Body of pancreas (tissue), 4 donors: ENCODE measurements around the gene RNGTT. TPM values are rescaled to one million over a fixed set of nuclear protein-coding genes. Genes with fewer than 3 reads are reported as not detected.

Experiments used
- ATAC-seq: fragments of 150-250 bp; one replicate; pipeline ENCODE4 v1.9.1; 2016
- DNase-seq, 4 donors: peaks; one replicate each; pipeline ENCODE4 v3.0.0-alpha.2; 2019
- H3K27ac ChIP-seq, 4 donors: fragments of 200-600 bp; sonication (generic); 1 replicate in 3 of 4; 2 replicates in 1 of 4; pipeline versions ENCODE4 v1.5.1 to v1.6.1; 2016 to 2019; ENCODE audit warnings: mild to moderate bottlenecking in 1 of 4, mixed read lengths in 1 of 4, moderate library complexity in 1 of 4
- H3K27me3 ChIP-seq, 2 donors: fragments of 200-600 bp; sonication (generic); one replicate each; pipeline ENCODE4 v1.6.0; 2016; ENCODE audit warnings: mild to moderate bottlenecking in 1 of 2
- H3K36me3 ChIP-seq, 2 donors: fragments of 200-600 bp; sonication (generic); replicated peaks in 1 of 2; 2 replicates each; pipeline ENCODE4 v1.5.1; 2016; ENCODE audit warnings: low read depth in 2 of 2; ENCODE audit not compliant: insufficient read depth in 1 of 2
- H3K4me1 ChIP-seq: fragments of 200-600 bp; sonication (generic); one replicate; pipeline ENCODE4 v1.6.0; 2016
- H3K4me3 ChIP-seq, 2 donors: fragments of 200-600 bp; sonication (generic); 1 replicate in 1 of 2; 2 replicates in 1 of 2; pipeline ENCODE4 v1.5.1; 2016 to 2019
- H3K9me3 ChIP-seq, 3 donors: fragments of 200-600 bp; sonication (generic); 1 replicate in 2 of 3; 2 replicates in 1 of 3; pipeline ENCODE4 v1.5.1; 2016
- CTCF ChIP-seq, 7 experiments: fragments of 450-650 bp in 4 of 7; fragments of 200-600 bp in 3 of 7; sonication (generic) in 3 of 7; IDR thresholded peaks; one replicate each; pipeline ENCODE4 v1.5.1; 2016 to 2019; ENCODE audit warnings: antibody characterized with exemption in 7 of 7
- POLR2A ChIP-seq, 3 donors: fragments of 450-650 bp; IDR thresholded peaks; one replicate each; pipeline ENCODE4 v1.6.1; 2016; ENCODE audit warnings: antibody characterized with exemption in 3 of 3, mild to moderate bottlenecking in 2 of 3
- WGBS, 2 donors: methylation state at CpG; one replicate each; pipeline ENCODE4 v1.1.5; 2017; 5-methylcytosine and 5-hydroxymethylcytosine counted together
- intact Hi-C: fragments of 100-400 bp; cut with DNase I; formaldehyde crosslinking; loops from one replicate; pipeline ENCODE4 v1.15.1; 2023
- total RNA-seq, 2 donors: library from RNA; depleted of rRNA; stranded (reverse); fragments of >200 nt; gene quantifications; one replicate each; pipeline ENCODE4 v1.1.0, GENCODE V29; 2016

Gene RNGTT
- total RNA-seq, 2 donors from 2014 or later = 9.9 to 15.2 TPM

- Histone ChIP-seq H3K27ac (no peak overlapping the region), H3K9me3 (no peaks in the 10 kb centered on the region), H3K4me1 (no peaks in the 10 kb centered on the region), H3K27me3 (no peaks in the 10 kb centered on the region), H3K36me3 (no peaks in the 10 kb centered on the region), H3K4me3 (no peak overlapping the region)
- no peak for TF ChIP-seq CTCF (IDR thresholded peaks at IDR 0.05)
- TF ChIP-seq POLR2A (IDR thresholded peaks at IDR 0.05) = no peak
- DNase-seq = no peak
- ATAC-seq = no peak
- intact Hi-C loops = no loop called here
- 91 to 92% methylated on average over 4 to 7 of the region's 7 CpGs for WGBS, 2 donors
Measured at GRCh38 chr6:88641178-88641903, 322.1 kb downstream of the RNGTT start.

- TF ChIP-seq POLR2A (IDR thresholded peaks at IDR 0.05) (no peak), CTCF (IDR thresholded peaks at IDR 0.05) (no peak)
- no peaks in the 10 kb centered on the region for H3K27me3 ChIP-seq
- no peak overlapping the region for H3K4me3 ChIP-seq
- DNase-seq (no peak), ATAC-seq (no peak)
- no peak overlapping the region for H3K27ac ChIP-seq
- H3K36me3 ChIP-seq = no peaks in the 10 kb centered on the region
- no peaks in the 10 kb centered on the region for H3K9me3 ChIP-seq
- 75 to 78% methylated on average over 2 of the region's 2 CpGs for WGBS, 2 donors
- H3K4me1 ChIP-seq = no peaks in the 10 kb centered on the region
- intact Hi-C loops = no loop called here
Measured at GRCh38 chr6:88637761-88638545, 325.5 kb downstream of the RNGTT start.

GRCh38 chr6:88636871-88637270 is 326.5 kb downstream of the RNGTT start:
- no peak overlapping the region for H3K4me3 ChIP-seq
- no peaks in the 10 kb centered on the region for H3K9me3 ChIP-seq
- H3K4me1 ChIP-seq = no peaks in the 10 kb centered on the region
- no peaks in the 10 kb centered on the region for H3K27me3 ChIP-seq
- DNase-seq = no peak
- no peak for ATAC-seq
- H3K36me3 ChIP-seq = no peaks in the 10 kb centered on the region
- TF ChIP-seq CTCF (IDR thresholded peaks at IDR 0.05) = no peak
- no peak for TF ChIP-seq POLR2A (IDR thresholded peaks at IDR 0.05)
- intact Hi-C loops = no loop called here
- no peak overlapping the region for H3K27ac ChIP-seq

- Histone ChIP-seq H3K4me1 (no peaks in the 10 kb centered on the region), H3K27me3 (no peaks in the 10 kb centered on the region), H3K9me3 (no peaks in the 10 kb centered on the region), H3K36me3 (no peaks in the 10 kb centered on the region), H3K27ac (no peak overlapping the region), H3K4me3 (no peak overlapping the region)
- TF ChIP-seq POLR2A (IDR thresholded peaks at IDR 0.05) (no peak), CTCF (IDR thresholded peaks at IDR 0.05) (no peak)
- intact Hi-C loops = no loop called here
- no peak for DNase-seq
- WGBS, 2 donors = 86 to 95% methylated on average over 3 of the region's 3 CpGs
- ATAC-seq = no peak
Measured at GRCh38 chr6:88633782-88634181, 329.6 kb downstream of the RNGTT start.
